ENCODE data around the gene CCDC169. TPM values are rescaled to one million over a fixed set of nuclear protein-coding genes. Genes with fewer than 3 reads are reported as not detected.

Gene CCDC169
- polyA plus RNA-seq, 1 donor (not counting 4 experiments of a cell fraction or from before 2014, with no cell fraction given) = 0.17 TPM

DNA sequence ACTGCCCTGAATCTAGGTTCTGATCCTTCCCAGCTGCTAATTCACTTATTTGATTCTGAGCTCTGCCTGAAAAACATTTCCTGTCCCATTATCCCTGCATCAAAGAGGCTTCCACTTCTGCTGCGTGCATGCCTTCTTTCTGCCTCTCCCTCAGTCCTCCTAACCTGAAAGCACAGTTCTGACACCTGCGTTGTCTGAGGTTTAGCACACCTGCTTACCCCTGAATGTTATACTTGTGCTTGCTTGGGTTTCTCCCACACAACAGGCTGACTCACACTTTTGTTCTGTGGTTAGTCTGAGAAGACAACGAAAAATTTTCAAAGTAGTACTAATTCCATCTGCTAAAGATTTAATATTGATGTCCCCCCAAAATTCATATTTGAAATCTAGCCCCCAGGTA, 80.2 kb downstream of the CCDC169 start:
- Histone ChIP-seq H3K9ac (ENCODE audit: control insufficient read depth, extremely low read depth, insufficient read depth, low read length) (no peak overlapping the region), H3K27me3 (ENCODE audit: control insufficient read depth, extremely low read depth, insufficient read depth, low read length) (no peaks in the 10 kb centered on the region), H3K4me3 (ENCODE audit: control insufficient read depth in 2 of 3, extremely low read depth in 1 of 3, insufficient read depth in 2 of 3, low read depth in 1 of 3, low read length in 3 of 3) (no peak overlapping the region), H3K4me1 (ENCODE audit: control insufficient read depth, extremely low read depth, insufficient read depth, low read length) (no peaks in the 10 kb centered on the region), H3K9me3 (ENCODE audit: control insufficient read depth, low read depth, low read length) (no peaks in the 10 kb centered on the region), H3K4me2 (ENCODE audit: control insufficient read depth, extremely low read depth, insufficient read depth, low read depth, low read length) (no peak overlapping the region), H3K79me2 (ENCODE audit: control insufficient read depth, insufficient read depth, low read length) (no peaks in the 10 kb centered on the region), H3K36me3 (ENCODE audit: control insufficient read depth in 2 of 2, extremely low read depth in 1 of 2, insufficient read depth in 2 of 2, low read length in 2 of 2) (no peaks in the 10 kb centered on the region), H3K9me1 (ENCODE audit: control insufficient read depth, extremely low read depth, insufficient read depth, low read length) (no peaks in the 10 kb centered on the region), H2AFZ (ENCODE audit: control insufficient read depth, low read length) (no peak overlapping the region), H3K27ac (ENCODE audit: control insufficient read depth, insufficient read depth, low read length) (no peak overlapping the region), H4K20me1 (ENCODE audit: control insufficient read depth, extremely low read depth, insufficient read depth, low read length) (no peaks in the 10 kb centered on the region)
- FAIRE-seq = no peak
- TF ChIP-seq, protein P1, sequence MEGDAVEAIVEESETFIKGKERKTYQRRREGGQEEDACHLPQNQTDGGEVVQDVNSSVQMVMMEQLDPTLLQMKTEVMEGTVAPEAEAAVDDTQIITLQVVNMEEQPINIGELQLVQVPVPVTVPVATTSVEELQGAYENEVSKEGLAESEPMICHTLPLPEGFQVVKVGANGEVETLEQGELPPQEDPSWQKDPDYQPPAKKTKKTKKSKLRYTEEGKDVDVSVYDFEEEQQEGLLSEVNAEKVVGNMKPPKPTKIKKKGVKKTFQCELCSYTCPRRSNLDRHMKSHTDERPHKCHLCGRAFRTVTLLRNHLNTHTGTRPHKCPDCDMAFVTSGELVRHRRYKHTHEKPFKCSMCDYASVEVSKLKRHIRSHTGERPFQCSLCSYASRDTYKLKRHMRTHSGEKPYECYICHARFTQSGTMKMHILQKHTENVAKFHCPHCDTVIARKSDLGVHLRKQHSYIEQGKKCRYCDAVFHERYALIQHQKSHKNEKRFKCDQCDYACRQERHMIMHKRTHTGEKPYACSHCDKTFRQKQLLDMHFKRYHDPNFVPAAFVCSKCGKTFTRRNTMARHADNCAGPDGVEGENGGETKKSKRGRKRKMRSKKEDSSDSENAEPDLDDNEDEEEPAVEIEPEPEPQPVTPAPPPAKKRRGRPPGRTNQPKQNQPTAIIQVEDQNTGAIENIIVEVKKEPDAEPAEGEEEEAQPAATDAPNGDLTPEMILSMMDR (optimal IDR thresholded peaks at IDR 0.05 in 1 of 3, IDR thresholded peaks at IDR 0.05 in 1 of 3, conservative IDR thresholded peaks at IDR 0.05 in 1 of 3; ENCODE audit: extremely low read depth in 1 of 3, insufficient read depth in 2 of 3, low read length in 3 of 3) = no peak
- TF ChIP-seq EZH2 (IDR thresholded peaks at IDR 0.05; ENCODE audit: low read length) = no peak
- no peak for DNase-seq (ENCODE audit: low read depth, low spot score)
- dilution Hi-C loops (cut with MboI; ENCODE audit: extremely low pct_ligation_motif_present, low sequenced_read_pairs) = no loop called here

GRCh38 chr13:36214163-36214921, 83.3 kb downstream of the CCDC169 start, which contains the start of gene SOHLH2:
Gene SOHLH2, minus strand, starts transcription at chr13:36214556. Its CDS starts 30 bp downstream, at chr13:36214526.
- TF ChIP-seq, protein P1 (optimal IDR thresholded peaks at IDR 0.05 in 1 of 3, IDR thresholded peaks at IDR 0.05 in 1 of 3, conservative IDR thresholded peaks at IDR 0.05 in 1 of 3; ENCODE audit: extremely low read depth in 1 of 3, insufficient read depth in 2 of 3, low read length in 3 of 3) = no peak
- no peak for TF ChIP-seq EZH2 (IDR thresholded peaks at IDR 0.05; ENCODE audit: low read length)
- Histone ChIP-seq H3K36me3 (ENCODE audit: control insufficient read depth in 2 of 2, extremely low read depth in 1 of 2, insufficient read depth in 2 of 2, low read length in 2 of 2) (no peaks in the 10 kb centered on the region), H3K9ac (ENCODE audit: control insufficient read depth, extremely low read depth, insufficient read depth, low read length) (no peak within 1 kb of the TSS), H3K27me3 (ENCODE audit: control insufficient read depth, extremely low read depth, insufficient read depth, low read length) (no peaks in the 10 kb centered on the region), H3K4me2 (ENCODE audit: control insufficient read depth, extremely low read depth, insufficient read depth, low read depth, low read length) (no peak within 1 kb of the TSS), H4K20me1 (ENCODE audit: control insufficient read depth, extremely low read depth, insufficient read depth, low read length) (no peaks in the 10 kb centered on the region), H3K79me2 (ENCODE audit: control insufficient read depth, insufficient read depth, low read length) (no peaks in the 10 kb centered on the region), H3K9me1 (ENCODE audit: control insufficient read depth, extremely low read depth, insufficient read depth, low read length) (no peaks in the 10 kb centered on the region), H3K27ac (ENCODE audit: control insufficient read depth, insufficient read depth, low read length) (no peak within 1 kb of the TSS), H3K4me1 (ENCODE audit: control insufficient read depth, extremely low read depth, insufficient read depth, low read length) (no peaks in the 10 kb centered on the region), H3K4me3 (ENCODE audit: control insufficient read depth in 2 of 3, extremely low read depth in 1 of 3, insufficient read depth in 2 of 3, low read depth in 1 of 3, low read length in 3 of 3) (no peak within 1 kb of the TSS), H3K9me3 (ENCODE audit: control insufficient read depth, low read depth, low read length) (no peaks in the 10 kb centered on the region), H2AFZ (ENCODE audit: control insufficient read depth, low read length) (no peak within 1 kb of the TSS)
- FAIRE-seq (no peak), DNase-seq (ENCODE audit: low read depth, low spot score) (no peak)
- dilution Hi-C loops (cut with MboI; ENCODE audit: extremely low pct_ligation_motif_present, low sequenced_read_pairs) = no loop called here

All from keratinocyte (primary cell).